Osteoblast (primary cell): ENCODE measurements around the gene MRRF. TPM values are rescaled to one million over a fixed set of nuclear protein-coding genes. Genes with fewer than 3 reads are reported as not detected.
A peak's percentile ranks its signal among the peaks of the same experiment; 100 is the strongest.

ENCODE experiments used
- DNase-seq: peaks from one replicate; pipeline ENCODE4 v3.0.0; 2011; ENCODE audit warnings: low spot score, mixed read lengths; ENCODE audit not compliant: insufficient read length; ENCODE audit errors: missing footprints
- H2AFZ ChIP-seq: 2 replicates; pipeline ENCODE4 v1.6.0; 2011; ENCODE audit warnings: mild to moderate bottlenecking, low read length
- H3K27ac ChIP-seq: 2 replicates; pipeline ENCODE4 v1.5.1; 2011; ENCODE audit warnings: mild to moderate bottlenecking, low read depth, low read length, moderate library complexity
- H3K27me3 ChIP-seq: 2 replicates; pipeline ENCODE4 v1.6.0; 2012; ENCODE audit warnings: mild to moderate bottlenecking, control low read depth, inconsistent platforms, low read length, moderate library complexity; ENCODE audit not compliant: insufficient read depth
- H3K36me3 ChIP-seq: 2 replicates; pipeline ENCODE4 v1.5.1; 2011; ENCODE audit warnings: mild to moderate bottlenecking, low read length, control low read depth, moderate library complexity; ENCODE audit not compliant: insufficient read depth
- H3K4me1 ChIP-seq: 2 replicates; pipeline ENCODE4 v1.5.1; 2011; ENCODE audit warnings: mild to moderate bottlenecking, low read length, control low read depth, moderate library complexity; ENCODE audit not compliant: insufficient read depth
- H3K4me2 ChIP-seq: 2 replicates; pipeline ENCODE4 v1.6.0; 2011; ENCODE audit warnings: mild to moderate bottlenecking, low read length; ENCODE audit not compliant: insufficient read depth
- H3K4me3 ChIP-seq: fragments of 200-600 bp; sonication (generic); 3 replicates; pipeline ENCODE4 v1.5.1; 2012; ENCODE audit warnings: mild to moderate bottlenecking, low read length, inconsistent platforms; ENCODE audit not compliant: insufficient read depth
- H3K79me2 ChIP-seq: 2 replicates; pipeline ENCODE4 v1.6.0; 2012; ENCODE audit warnings: mild to moderate bottlenecking, low read length, control low read depth, inconsistent platforms; ENCODE audit not compliant: insufficient read depth
- H3K9me3 ChIP-seq: 2 replicates; pipeline ENCODE4 v1.5.1; 2011; ENCODE audit warnings: low read depth, low read length, control low read depth
- H4K20me1 ChIP-seq: 2 replicates; pipeline ENCODE4 v1.6.0; 2012; ENCODE audit warnings: mild to moderate bottlenecking, low read length, control low read depth; ENCODE audit not compliant: insufficient read depth
- total RNA-seq: library from RNA; depleted of rRNA; stranded (reverse); fragments of >200 nt; gene quantifications from 2 replicates; pipeline ENCODE4 v1.2.3, GENCODE V29; 2012
- TF ChIP-seq, protein P1 (sequence below): IDR thresholded peaks from 2 replicates; pipeline ENCODE4 v1.5.1; 2011; ENCODE audit warnings: mild to moderate bottlenecking, low read depth, low read length, moderate library complexity; ENCODE audit errors: extremely low read depth

MRRF gene
- total RNA-seq, 1 donor: 35.8 TPM

DNA sequence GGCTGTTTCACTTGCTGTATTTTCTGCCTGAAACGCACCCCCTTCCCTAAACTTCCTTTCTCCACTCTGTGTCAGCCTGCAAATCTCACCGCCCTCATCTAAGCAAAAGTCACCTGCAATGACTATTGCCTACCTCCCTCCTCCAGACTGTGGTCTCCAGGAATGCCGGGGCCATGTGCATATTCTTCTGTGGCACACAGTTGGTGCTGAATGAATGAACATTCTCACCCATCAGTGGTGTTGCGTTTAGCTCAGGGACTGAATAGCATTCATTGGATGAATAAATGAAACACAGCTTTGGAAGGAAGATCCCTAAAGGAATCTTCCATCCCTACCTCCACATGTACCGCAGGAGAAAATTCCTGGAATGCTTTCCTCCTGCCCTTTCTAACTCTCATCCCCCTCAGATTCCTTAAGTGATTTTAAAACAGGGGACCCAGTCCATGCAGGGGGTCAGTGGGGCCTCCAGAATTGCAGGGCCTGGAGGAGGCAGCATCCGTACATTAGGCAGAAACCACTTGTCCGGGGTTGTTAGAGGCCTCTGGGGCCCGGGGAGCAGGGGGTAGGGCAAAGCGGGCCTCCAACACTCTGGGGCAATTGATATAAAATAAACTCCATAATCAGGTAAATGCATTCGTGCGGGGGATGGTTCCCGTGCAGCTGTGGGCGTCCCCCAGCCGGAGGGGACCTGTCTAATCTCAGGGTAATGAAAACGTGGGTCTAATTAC is 77.8 kb downstream of the MRRF start:
- Histone ChIP-seq H3K4me1 (peaks cover 3% of the 10 kb centered on the region), H3K27me3 (peaks cover 3% of the 10 kb centered on the region), H3K9me3 (no peaks in the 10 kb centered on the region), H2AFZ (no peak overlapping the region), H3K4me2 (no peak overlapping the region), H3K4me3 (no peak overlapping the region), H3K79me2 (no peaks in the 10 kb centered on the region), H3K27ac (no peak overlapping the region), H3K36me3 (no peaks in the 10 kb centered on the region), H4K20me1 (no peaks in the 10 kb centered on the region)
- DNase-seq: peak; percentile 63
- TF ChIP-seq, protein P1, sequence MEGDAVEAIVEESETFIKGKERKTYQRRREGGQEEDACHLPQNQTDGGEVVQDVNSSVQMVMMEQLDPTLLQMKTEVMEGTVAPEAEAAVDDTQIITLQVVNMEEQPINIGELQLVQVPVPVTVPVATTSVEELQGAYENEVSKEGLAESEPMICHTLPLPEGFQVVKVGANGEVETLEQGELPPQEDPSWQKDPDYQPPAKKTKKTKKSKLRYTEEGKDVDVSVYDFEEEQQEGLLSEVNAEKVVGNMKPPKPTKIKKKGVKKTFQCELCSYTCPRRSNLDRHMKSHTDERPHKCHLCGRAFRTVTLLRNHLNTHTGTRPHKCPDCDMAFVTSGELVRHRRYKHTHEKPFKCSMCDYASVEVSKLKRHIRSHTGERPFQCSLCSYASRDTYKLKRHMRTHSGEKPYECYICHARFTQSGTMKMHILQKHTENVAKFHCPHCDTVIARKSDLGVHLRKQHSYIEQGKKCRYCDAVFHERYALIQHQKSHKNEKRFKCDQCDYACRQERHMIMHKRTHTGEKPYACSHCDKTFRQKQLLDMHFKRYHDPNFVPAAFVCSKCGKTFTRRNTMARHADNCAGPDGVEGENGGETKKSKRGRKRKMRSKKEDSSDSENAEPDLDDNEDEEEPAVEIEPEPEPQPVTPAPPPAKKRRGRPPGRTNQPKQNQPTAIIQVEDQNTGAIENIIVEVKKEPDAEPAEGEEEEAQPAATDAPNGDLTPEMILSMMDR: no peak

DNA sequence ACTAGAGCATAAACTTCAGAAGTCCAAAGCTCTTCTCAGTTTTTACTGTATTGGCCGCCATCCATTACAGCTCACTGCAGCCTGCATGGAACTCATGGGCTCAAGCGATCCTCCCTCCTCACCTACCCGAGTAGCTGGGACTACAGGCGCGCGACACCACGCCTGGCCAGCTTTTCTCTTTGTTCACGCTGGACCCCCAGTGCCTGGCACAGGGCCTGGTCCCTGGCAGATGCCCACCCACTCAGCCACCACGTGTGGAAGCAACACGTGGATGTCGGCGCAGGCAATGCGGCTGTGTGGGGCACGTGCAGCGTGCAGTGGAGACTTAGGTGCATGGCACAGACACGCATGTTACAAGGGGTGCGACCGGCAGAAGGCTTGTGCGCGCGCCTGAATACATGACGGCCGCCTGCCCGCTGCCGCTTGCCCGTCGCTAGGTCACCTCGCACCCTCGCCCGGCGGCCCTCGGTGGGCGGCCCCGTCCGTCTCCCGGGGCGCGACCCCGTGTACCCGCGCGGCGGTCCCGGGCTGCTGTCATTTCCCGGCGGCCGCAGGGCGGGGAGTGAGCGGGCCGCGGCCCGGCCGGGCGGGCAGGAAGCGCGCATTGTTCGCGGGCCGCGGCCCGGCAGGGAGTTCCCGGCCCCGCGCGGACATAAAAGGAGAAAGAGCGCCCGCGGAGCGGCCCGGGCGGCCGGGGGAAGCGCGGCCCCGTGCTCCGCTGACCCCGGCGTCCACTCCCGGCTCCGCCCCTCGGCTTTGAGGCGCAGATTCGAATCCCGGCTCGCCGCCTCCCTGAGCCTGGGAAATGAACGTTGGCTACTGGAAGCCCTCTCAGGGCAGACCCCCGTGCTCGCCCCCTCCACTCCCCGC is 82.0 kb downstream of the MRRF start:
- no peaks in the 10 kb centered on the region for H4K20me1 ChIP-seq
- no peaks in the 10 kb centered on the region for H3K79me2 ChIP-seq
- DNase-seq: peak; percentile 91
- peaks cover 8% of the 10 kb centered on the region for H3K27me3 ChIP-seq
- peaks cover 3% of the 10 kb centered on the region for H3K4me1 ChIP-seq
- no peak overlapping the region for H3K27ac ChIP-seq
- no peaks in the 10 kb centered on the region for H3K36me3 ChIP-seq
- peak overlapping the region; percentile 89 for H3K4me2 ChIP-seq
- H3K4me3 ChIP-seq: peak overlapping the region; percentile 72
- H2AFZ ChIP-seq: peak overlapping the region; percentile 88
- TF ChIP-seq, protein P1: no peak
- H3K9me3 ChIP-seq: no peaks in the 10 kb centered on the region

DNA sequence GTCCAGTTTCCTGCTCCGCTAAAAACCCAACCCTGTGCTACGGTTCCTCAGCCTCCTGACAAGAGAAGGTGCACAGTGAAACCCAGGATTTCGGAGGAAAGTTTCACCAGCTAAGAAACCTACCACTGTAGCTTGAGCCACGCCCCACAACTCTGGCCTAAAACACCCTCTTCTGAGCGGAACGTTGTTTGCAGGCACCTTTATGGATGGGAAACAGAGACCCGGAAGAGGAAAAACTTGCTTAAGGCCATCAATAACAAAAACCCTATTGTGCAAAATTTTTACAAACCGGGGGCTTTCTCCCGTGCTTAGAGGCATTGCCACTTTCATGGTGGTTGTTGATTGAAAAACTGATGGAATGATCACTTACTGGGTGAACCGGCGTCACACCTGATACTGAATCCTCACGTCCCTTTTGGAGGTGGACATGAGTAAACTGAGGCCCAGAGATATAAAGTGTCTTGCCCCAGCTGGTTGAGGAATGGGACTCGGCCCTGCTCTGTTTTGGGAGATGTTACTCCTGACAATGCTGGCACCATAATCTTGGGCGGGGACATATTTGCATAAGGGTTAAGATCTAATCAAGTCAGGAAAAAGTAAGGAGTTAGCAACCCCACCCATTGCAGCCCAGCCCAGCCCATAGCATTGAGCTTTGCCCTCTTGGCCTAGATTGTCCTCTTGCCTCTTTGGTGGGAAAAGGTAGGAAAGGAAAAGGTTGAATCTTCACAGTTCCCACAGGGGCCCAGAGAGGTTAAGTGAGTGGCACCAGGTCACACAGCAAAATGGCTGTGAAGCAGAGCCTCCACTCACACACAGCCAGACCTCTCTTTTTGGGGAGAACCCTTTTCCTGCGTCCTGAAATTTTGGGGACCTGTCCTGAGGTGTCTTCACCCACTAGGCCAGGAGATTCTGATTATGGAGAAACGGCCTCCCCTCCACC is 82.9 kb downstream of the MRRF start:
- peak overlapping the region; percentile 88 for H2AFZ ChIP-seq
- peaks cover 8% of the 10 kb centered on the region for H3K27me3 ChIP-seq
- no peaks in the 10 kb centered on the region for H3K9me3 ChIP-seq
- no peaks in the 10 kb centered on the region for H3K79me2 ChIP-seq
- H3K4me3 ChIP-seq: peak overlapping the region; percentile 72
- H3K4me1 ChIP-seq: peaks cover 3% of the 10 kb centered on the region
- H3K4me2 ChIP-seq: peak overlapping the region; percentile 89
- no peak overlapping the region for H3K27ac ChIP-seq
- no peaks in the 10 kb centered on the region for H3K36me3 ChIP-seq
- TF ChIP-seq, protein P1: no peak
- DNase-seq: peak; percentile 86
- no peaks in the 10 kb centered on the region for H4K20me1 ChIP-seq
